Inflammatory macrophage (primary cell): ENCODE measurements around the gene NEK5.

ENCODE experiments used
- DNase-seq, 2 donors: peaks; one replicate each; pipeline ENCODE4 v3.0.0-alpha.2; 2020 to 2022

NEK5 gene

DNA sequence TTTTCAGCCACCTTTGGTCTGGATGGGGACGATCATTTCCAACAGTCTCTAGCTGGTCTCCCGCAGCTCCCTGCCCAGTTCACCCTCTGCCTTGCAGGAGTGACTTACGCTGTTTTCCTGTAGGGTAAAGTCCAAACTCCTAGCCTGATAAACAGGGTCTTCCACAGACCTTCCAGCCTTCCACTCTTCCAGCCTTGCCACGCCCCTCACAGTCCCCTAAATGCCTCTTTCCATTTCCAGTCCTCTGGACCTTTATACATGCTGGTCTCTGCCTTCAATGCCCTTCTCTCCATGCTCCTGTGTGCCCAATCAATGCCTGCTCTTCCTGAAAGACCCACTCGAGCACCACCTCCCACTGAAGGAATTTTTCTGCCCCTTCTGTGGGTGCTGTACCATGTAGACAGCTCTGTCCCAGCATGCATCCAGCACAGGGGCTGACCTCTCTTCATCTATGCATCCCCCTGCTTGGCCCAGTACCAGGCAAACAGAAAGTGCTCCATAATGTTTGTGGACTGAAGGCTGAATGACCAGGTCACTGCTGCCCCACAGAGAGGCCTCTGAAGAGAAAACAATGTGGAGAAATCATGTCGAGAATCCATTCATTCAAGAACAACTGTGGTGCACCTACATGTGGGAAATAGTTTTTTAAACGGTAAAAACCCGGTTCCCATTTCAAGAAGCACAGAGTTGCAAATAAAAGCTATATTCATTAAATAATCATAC is 122.2 kb downstream of the NEK5 start:
- DNase-seq, result no peak

DNA sequence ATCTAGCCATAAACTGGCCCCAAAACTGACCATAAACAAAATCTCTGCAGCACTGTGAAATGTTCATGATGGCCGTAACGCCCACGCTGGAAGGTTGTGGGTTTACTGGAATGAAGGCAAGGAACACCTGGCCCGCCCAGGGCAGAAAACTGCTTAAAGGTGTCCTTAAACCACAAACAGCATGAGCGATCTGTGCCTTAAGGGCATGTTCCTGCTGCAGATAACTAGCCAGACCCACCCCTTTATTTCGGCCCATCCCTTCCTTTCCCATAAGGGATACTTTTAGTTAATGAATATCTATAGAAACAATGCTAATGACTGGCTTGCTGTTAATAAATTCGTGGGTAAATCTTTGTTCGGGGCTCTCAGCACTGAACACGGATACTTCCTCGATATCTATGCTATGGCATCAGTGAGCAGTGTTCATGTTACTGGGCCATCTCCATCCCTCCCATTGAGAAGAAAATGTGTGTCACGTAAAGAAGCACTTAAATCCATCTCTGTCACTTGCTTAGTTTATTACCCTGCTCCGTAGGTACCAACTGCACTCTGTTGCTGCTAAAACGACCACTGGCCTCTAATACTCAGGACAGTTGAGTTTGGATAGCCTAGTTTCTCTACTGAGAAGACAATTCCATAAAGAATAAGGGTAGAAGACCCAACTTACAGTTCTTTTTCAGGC is 122.9 kb downstream of the NEK5 start:
- no peak for DNase-seq

DNA sequence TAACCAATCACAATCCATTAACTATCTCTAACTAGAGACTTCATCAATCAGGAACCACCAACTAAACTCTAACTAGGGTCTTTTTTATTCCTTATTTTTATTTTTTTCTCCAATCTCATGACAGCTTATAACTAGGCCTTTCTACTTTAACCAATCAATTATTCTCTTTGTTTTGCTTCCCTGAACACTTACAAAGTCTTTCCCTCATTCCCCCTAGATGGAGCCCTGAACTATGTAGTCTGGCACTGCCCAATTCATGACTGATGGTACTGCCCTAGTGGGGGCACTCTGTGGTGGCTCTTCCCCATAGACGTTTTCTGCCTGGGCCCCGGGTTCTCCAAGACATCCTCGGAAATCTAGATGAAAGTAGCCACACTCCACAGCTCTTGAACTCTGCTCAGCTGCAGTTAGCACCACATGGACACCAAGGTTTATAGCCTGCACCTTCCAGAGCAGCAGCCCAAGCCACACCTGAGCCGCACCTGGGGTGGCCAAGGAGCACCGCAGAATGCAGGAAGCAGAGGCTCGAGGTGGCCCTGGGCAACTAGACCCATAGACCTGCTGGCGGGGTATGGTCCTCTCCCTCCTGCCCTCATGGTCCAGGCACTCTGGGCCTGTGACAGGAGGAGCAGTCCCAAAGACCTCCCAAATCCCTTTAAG is 124.2 kb downstream of the NEK5 start:
- DNase-seq, result no peak

DNA sequence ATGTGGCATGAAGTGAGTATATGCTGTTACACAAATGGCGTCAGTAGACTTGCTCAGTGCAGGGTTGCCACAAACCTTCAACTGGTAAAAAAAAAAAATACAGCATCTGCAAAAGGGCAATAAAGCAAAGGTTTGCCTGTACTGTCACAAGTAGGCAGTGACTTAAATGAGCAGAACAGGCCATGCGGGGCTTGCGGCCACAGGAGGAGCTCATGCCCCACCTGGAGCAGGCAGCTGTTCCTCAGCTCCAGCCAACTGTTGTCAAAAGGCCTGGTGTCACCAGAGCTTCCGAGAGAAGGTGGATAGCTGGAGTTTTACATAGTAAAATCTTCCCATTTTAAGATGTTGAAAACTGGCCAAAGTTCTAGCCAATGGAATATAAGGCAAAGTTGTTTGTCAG is 125.3 kb downstream of the NEK5 start:
- DNase-seq, result no peak

DNA sequence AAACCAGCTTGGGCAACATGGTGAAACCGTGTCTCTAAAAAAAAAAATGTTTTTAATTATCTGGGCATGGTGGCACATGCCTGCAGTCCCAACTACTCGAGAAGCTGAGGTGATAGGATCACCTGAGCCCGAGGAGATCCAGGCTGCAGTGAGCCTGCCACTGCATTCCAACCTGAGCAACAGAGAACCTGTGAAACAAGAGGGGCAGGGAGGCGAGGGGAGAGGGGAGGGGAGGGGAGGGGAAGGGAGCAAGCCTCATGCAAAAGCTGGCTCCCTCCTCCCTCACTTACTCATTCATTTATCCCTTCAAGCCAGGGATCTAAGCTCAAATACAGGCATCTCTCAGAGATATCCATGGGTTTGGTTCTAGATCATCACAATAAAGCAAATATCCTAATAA is 126.5 kb downstream of the NEK5 start:
- no peak for DNase-seq

DNA sequence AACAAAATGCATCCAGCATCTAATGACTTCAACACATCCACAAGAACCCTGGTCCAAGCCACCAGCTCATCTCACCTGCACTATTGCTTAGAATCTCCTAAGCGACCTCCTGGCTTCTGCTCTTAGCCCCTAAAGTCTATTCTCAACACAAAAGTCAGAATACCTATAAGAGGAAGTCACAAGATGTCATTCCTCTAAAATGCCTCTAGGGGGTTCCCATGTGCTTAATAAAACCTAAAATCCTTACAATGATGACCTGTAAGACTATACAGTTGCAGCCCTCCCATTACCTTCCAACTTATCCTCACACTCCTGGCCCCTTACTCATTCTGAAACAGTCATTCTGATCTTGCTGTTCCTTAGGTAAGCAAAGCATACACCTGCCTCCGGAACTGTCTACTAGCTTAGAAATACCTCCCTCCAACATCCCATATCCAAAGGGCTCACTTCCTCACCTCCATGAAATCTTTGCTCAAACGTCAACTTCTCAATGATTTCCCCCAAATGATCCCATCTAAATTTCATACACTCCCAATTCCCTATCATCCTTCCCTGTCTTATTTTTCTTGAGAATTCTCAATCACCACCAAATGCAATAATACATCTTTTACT is 127.6 kb downstream of the NEK5 start:
- peak; percentile 35 to 52 for DNase-seq

GRCh38 chr13:51999921-52000320 is 129.0 kb downstream of the NEK5 start:
- no peak for DNase-seq

DNA sequence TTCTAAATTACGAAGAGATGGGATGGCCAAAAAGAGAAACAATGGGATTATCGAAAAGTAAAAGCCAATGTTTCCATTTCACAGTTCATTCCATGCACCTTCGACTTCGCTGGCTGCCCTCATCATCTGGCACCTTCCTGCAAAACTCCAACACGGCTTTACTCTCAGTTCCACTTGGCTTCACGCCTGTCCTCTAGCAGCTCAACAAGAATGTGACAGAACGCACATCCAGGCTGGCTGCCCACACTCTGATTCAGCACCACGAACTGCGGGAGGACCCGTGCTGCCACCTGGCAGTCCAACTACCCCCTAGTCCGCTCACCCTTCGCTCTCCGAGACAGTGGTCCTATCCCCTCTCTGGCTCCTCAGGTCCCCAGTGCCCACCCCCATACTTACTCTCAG is 129.4 kb downstream of the NEK5 start:
- no peak for DNase-seq

- no peak for DNase-seq
Observed at GRCh38 chr13:51998723-51999509, 130.0 kb downstream of the NEK5 start.

DNA sequence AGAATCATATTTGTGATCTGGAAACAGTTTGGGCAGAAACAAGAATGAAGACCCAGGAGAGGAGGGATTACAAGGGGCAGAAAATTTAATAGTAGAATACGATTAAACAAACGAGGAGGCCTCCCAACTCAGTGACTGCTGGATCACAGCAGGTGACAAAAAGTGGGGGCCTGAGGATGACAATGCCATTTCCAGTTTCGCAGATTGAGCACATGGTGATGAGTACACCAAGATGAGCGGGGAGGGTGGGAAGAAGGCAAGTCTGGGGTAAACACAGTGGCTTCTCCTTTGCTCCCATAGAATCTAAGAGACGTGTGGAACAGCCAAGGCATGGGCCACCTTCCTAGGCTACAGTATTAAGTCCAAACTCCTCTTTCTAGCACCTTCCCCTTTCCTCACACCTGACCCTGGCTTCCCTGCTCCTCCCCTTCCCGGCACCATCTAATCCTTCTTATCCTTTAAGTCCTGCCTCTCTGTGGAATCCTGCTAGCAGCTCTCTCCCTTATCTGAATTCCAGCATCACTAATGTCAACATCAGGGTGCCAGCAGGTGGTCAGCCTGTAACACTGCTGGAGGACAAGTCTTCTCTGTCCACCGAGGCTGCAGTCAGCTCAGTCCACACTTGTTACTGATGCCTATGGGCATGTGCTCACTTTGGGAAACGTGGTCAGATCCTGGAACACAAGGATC is 131.1 kb downstream of the NEK5 start:
- DNase-seq, result no peak

DNA sequence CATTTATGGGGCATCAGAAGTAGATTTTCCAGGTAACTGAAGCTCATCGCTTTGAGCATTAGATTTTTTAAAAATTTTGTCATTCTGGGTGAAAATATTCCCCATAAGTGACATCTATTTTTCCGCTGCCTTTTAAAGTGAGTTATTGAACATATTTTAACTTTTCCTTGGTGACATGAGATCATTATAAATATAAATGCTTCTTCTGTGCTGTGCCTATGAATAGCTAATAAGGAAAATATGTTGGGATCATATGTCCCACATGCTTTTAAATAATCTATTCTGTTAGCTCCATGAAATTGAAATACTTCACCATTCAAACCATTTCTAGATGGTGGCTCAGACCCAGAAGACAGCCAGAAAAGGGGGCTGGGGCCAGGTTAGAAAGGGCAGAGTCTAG is 131.7 kb downstream of the NEK5 start:
- no peak for DNase-seq

DNA sequence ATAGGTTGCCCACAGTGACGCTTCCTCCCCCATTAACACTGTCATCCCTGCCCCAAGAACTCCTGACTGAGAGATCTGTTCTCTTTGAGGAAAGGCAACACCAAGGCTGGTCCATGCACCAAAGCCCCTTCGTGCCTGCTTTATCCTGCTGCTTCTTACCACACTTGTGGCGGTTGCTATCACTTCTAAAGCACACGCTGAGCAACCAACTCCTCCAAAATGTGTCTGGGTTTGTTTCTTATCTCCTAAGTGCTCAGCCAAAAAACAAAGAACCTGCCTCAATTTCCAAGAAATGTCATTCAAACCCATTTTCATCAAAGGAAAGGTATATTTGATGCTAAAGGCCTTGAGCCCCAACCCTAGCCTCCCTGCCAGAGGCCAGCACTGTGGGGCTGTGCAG is 132.2 kb downstream of the NEK5 start:
- no peak for DNase-seq

GRCh38 chr13:51995677-51996551 is 133.0 kb downstream of the NEK5 start:
- DNase-seq, result peak; percentile 8 to 14

GRCh38 chr13:51993713-51994112 is 135.2 kb downstream of the NEK5 start:
- no peak for DNase-seq

GRCh38 chr13:51988988-51989618 is 139.8 kb downstream of the NEK5 start:
- DNase-seq, result no peak
